Activated gamma-delta T cell (primary cell): ENCODE measurements around the gene TM9SF3.
A peak's percentile ranks its signal among the peaks of the same experiment; 100 is the strongest.
"Not testable (repeated sequence)": the region's sequence is repeated elsewhere in the genome, so short reads cannot be mapped to it uniquely, and the experiment has no call there.

Experiments
- DNase-seq: peaks from one replicate; lab custom pipeline; 2025; lab: John Stamatoyannopoulos, UW

Gene TM9SF3

DNA sequence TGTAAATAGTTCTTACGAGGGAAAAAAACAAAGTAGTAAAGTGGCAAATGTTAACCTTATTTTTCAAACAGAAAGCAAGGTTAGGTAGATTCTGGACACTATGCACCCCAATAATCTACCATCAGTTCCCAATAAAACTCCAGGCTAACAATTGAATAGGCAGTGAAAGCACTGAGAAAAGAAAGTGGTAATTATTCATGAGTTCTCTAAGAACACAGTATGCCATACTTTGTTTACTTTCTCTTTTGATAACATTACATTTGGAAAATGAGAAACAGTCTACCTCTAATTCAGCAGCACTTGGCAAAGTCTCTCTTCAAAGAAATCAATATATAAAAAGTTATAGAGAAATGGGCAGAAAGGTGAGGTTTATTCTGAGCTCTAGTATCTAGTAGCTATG is 18.4 kb downstream of the TM9SF3 start:
- no peak for DNase-seq

- no peak for DNase-seq
Measured at GRCh38 chr10:96565774-96566173, 21.0 kb downstream of the TM9SF3 start.

- DNase-seq, result no peak
Measured at GRCh38 chr10:96560966-96561887, 25.6 kb downstream of the TM9SF3 start.

DNA sequence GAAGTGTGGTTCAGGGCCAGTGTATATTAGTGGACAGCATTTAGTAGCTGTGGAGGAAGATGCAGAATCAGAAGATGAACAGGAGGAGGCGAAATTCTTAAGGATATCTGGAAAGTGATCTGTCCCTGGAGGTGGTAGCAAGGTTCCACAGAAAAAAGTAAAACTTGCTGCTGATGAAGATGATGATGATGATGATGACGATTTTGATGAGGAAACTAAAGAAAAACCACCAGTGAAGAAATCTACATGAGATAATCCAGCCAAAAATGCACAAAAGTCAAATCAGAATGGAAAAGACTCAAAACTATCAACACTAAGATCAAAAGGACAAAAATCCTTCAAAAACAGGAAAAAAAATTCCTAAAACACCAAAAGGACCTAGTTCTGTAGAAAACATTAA is 26.3 kb downstream of the TM9SF3 start:
- no peak for DNase-seq

GRCh38 chr10:96556003-96556402 is 30.8 kb downstream of the TM9SF3 start:
- DNase-seq, result no peak

DNA sequence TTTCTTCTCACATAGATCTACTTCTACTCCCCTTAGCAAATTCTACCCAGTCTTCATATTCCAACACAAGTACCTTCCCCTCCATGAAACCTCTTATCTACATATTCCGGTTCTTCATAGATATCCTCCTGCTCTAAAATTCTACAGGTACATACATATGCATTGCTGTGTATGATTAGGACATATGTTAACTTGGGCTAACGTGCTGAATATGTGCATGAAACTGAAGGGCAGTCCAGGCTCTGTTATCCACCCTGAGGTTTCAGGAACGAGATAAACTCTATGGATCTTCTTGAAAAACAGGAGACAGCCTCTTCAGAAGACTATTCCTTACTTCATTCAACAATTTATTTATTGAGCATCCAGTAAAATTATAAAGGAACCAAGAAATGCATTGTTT is 31.5 kb downstream of the TM9SF3 start:
- no peak for DNase-seq

DNA sequence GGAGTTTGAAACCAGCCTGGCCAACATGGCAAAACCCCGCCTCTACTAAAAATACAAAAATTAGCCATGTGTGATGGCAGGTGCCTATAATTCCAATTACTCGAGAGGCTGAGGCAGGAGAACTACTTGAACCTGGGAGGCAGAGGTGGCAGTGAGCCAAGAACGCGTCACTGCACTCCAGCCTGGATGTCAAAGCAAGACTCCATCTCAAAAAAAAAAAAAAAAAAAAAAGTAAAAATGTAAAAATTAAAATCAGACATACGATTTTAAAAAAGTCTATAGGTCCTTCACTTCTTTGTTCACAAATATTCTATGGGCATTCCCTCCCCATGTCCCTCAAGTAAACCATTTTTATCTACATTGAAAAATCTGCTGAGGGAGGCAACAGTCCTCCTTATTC is 38.2 kb downstream of the TM9SF3 start:
- DNase-seq, result no peak

GRCh38 chr10:96545558-96545957 is 41.3 kb downstream of the TM9SF3 start:
- not testable (repeated sequence) for DNase-seq

- DNase-seq, result no peak
Measured at GRCh38 chr10:96541921-96542320, 44.9 kb downstream of the TM9SF3 start.

GRCh38 chr10:96540240-96540639 is 46.6 kb downstream of the TM9SF3 start:
- no peak for DNase-seq

DNA sequence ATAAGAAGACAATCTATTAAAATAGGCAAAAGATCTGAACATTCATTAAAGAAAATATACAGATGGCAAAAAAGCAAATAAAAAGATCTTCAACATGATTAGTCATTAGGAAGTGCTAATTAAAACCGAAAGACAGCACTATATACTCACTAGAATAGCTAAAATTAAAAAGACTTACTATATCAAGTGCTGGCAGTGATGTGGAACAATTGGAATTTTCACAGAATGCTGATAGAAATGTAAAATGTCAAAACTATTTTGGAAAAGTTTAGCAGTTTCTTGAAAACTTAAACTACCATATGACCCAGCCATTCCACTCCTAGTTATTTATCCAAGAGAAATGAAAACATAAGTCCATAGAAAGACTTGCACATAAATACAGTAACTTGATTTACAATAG is 48.1 kb downstream of the TM9SF3 start:
- no peak for DNase-seq

DNA sequence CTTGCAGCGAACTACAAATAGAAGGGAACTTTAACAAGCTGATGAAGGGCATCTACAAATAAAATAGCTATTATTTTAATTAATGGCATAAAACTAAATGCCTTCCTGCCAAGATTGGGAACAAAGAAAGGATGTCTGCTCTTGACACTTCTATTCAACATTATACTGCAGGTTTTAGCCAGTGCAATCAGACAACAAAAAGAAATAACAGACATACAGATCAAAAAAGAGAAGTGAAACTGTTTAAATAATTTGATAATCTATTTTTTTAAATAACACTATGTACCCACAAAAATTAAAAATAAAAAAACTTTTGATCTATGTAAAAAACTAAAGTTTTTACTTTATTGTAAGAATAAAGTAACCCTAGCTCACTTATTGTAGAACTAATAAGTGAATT is 50.7 kb downstream of the TM9SF3 start:
- no peak for DNase-seq

GRCh38 chr10:96532523-96532922 is 54.3 kb downstream of the TM9SF3 start:
- no peak for DNase-seq

- DNase-seq, result no peak
Measured at GRCh38 chr10:96529634-96530279, 57.1 kb downstream of the TM9SF3 start.

GRCh38 chr10:96524741-96525140 is 62.1 kb downstream of the TM9SF3 start:
- no peak for DNase-seq

DNA sequence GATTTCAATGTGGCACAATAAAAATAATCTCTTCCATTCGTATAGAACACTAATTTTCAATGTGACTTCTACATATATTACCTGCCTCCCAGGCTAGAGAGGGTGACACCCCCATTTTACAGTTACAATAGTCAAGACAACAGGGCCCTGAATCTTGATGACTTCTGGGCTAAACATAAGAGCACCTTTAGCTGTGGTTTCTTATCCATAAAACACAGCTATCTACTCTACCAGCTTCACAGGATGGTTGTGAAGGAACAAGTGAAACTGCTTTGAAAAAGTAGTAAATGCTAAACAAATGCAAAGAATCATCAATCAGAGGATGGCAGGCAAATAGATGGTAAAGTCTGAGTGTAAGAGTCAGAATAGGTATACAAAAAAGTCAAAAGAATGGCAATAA is 69.5 kb downstream of the TM9SF3 start:
- no peak for DNase-seq

GRCh38 chr10:96516337-96516736 is 70.5 kb downstream of the TM9SF3 start:
- DNase-seq, result no peak

GRCh38 chr10:96513698-96514561 is 72.9 kb downstream of the TM9SF3 start, which contains the start of gene TLL2:
Gene TLL2, minus strand, starts transcription at chr10:96513926. Its CDS starts 241 bp downstream, at chr10:96513685.
- DNase-seq, result peak; percentile 49

DNA sequence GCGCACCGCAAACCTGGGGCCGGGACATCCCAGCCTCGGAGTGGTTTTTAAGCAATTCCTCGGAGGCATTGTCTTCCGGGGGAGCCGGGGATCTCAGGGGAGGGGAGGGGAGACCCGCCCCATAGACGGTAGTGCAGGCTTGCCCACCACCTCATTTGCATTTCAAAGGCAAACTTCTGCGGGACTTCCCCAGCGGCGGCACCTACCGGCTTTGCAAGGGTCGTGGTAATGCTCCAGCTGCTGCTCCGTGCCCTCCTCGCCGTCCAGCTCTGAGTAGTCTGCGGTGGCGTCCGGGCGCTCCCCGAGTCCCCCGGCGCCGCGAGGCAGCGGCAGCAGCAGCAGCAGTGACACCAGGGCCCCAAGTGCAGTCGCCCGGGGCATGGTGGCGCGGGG is 73.5 kb downstream of the TM9SF3 start:
- DNase-seq, result peak; percentile 44

DNA sequence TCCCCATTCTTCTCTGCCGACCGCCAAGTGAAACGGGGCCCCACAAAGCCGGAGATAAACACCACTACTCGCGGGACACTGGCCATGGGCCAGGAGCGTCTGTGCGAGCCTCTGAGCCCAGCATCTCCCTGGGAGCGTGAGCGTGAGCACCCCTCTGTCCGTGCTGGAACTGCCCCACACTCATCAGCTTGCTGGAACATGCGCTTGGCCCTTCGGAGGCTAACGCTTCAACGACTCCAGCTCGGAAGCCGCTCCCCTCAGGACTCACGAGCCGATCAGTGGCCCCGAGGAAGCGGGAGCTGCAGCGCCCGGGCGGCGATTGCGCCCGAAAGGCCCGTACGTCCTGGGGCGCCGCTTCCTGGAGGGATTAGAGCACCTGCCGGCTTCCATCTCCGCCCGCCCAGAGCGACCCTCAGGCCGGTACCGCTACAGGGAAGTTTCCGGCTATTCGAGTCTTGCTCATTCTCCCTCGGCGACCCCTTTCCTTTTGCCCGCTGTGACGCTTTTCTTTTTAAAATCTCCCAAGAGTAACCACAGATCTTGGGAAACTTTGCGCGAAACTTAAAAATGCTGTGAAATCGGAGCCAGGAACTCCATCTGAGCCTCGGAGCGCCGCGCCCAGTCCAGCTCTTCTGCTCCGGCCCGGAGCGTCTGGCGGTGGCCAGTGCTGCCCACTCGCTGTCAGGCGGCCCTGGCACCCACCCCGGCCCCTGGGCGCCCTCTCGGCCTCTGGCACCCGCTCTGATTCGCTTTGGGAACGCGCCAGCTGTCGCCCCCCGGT is 74.1 kb downstream of the TM9SF3 start:
- no peak for DNase-seq
